ENCODE measurements around the gene TOMM20. TPM values are rescaled to one million over a fixed set of nuclear protein-coding genes. Genes with fewer than 3 reads are reported as not detected.

The TOMM20 gene
- total and polyA plus RNA-seq, 2 of the 8 experiments (the other 6 are each of a cell fraction or from before 2014, with no cell fraction given) = 71.4 to 168 TPM

DNA sequence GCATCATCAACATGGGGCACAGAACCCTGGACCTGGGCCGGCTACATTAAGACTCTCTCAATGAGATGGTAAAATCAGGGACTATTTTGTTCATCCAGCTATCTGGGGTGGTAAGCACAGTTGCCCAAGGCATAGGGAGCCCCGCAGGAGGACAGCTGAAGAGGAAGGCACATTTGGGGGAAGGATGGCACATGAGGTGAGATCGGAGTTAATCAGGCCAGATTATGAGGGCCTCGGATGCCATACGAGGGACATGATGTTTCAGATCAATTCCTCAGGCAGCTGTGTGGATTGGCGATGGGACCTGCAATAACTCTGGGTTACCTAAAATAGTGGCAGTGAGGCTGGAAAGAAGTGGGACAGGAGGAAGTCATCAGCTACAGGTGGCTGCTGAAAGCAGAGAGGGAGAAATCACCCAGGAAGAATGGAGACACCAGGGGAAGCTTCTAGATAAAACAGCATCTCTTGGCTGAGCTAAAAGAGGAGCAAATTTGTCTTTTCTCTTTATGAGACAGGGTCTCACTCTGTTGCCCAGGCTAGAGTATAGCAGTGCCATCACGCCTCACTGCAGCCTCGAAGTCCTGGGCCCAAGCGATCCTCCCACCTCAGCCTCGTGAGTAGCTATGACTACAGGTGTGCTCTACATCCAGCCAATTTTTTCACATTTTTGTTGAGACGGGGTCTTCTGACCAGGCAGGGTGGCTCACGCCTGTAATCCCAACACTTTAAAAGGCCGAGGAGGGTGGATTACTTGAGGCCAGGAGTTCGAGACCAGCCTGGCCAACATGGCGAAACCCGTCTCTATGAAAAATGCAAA lies 21.1 kb downstream of the TOMM20 start:
- Histone ChIP-seq H2AK5ac (ENCODE audit: low read depth, low read length) (no peak overlapping the region), H3K4ac (replicated peaks; ENCODE audit: insufficient read length, low read depth, low read length) (no peak overlapping the region), H3K79me1 (ENCODE audit: low read depth, low read length) (no peaks in the 10 kb centered on the region), H4K91ac (replicated peaks; ENCODE audit: insufficient read length, low read length) (no peak overlapping the region), H4K8ac (ENCODE audit: extremely low read depth, insufficient read depth, low read length) (no peak overlapping the region), H3K36me3 (ENCODE audit: control insufficient read depth in 2 of 4, insufficient read depth in 4 of 4, low read length in 3 of 4) (peaks cover 11 to 46% (median 35%) of the 10 kb centered on the region in 4 experiments), H4K5ac (ENCODE audit: insufficient read length, low read depth, low read length) (no peak overlapping the region), H3K4me1 (replicated peaks in 1 of 4; ENCODE audit: control insufficient read depth in 3 of 4, insufficient read depth in 4 of 4, low read length in 3 of 4) (peaks cover 0 to 3% (median 0%) of the 10 kb centered on the region in 4 experiments; a peak in 3 of 7 replicates), H3K56ac (replicated peaks; ENCODE audit: insufficient read length, low read depth, low read length) (no peak overlapping the region), H2BK20ac (ENCODE audit: low read length) (no peak overlapping the region), H3K18ac (ENCODE audit: extremely low read depth, low read length) (no peak overlapping the region), H4K20me1 (replicated peaks in 1 of 2; ENCODE audit: control insufficient read depth in 1 of 2, insufficient read depth in 2 of 2, low read length in 2 of 2) (peaks cover 0 to 4% of the 10 kb centered on the region in 2 experiments), H3K14ac (ENCODE audit: insufficient read length) (no peak overlapping the region), H2BK15ac (ENCODE audit: low read length) (no peak overlapping the region), H3K4me3 (ENCODE audit: extremely low read depth in 1 of 4, insufficient read depth in 2 of 4, low read depth in 3 of 4, low read length in 4 of 4) (no peak overlapping the region), H3K27me3 (replicated peaks in 1 of 4; ENCODE audit: control insufficient read depth in 3 of 4, extremely low read depth in 1 of 4, insufficient read depth in 3 of 4, low read length in 3 of 4) (no peaks in the 10 kb centered on the region), H3K9me3 (ENCODE audit: insufficient read depth in 2 of 2, low read depth in 1 of 2, low read length in 1 of 2) (no peaks in the 10 kb centered on the region), H2BK12ac (ENCODE audit: low read depth, low read length) (no peak overlapping the region), H2AFZ (ENCODE audit: low read length) (no peak overlapping the region), H3K9ac (replicated peaks in 1 of 4; ENCODE audit: extremely low read depth in 1 of 4, low read depth in 3 of 4, low read length in 3 of 4) (no peak overlapping the region), H3K4me2 (ENCODE audit: insufficient read depth in 1 of 2, low read depth in 2 of 2, low read length in 2 of 2) (no peak overlapping the region), H2BK120ac (replicated peaks; ENCODE audit: low read depth, low read length) (no peak overlapping the region), H3K27ac (ENCODE audit: low read depth, low read length) (no peak overlapping the region), H2BK5ac (ENCODE audit: low read depth, low read length) (no peak overlapping the region), H3K79me2 (ENCODE audit: control insufficient read depth in 1 of 2, insufficient read depth in 2 of 2, low read length in 2 of 2) (peaks cover 0 to 3% of the 10 kb centered on the region in 2 experiments; a peak in 1 of 4 replicates), H3K23me2 (ENCODE audit: low read depth, low read length) (no peaks in the 10 kb centered on the region; the same call in 1 of the 2 replicates), H3K23ac (ENCODE audit: insufficient read length) (no peak overlapping the region)
- ChIA-PET POLR2A (ENCODE audit: partially characterized antibody) (interaction anchor here (0.7 to 7.8 kb wide), 6 partner anchors 12 to 43 kb away, joined by 3 to 83 read pairs (median 4); partner anchors contain the start of gene TOMM20), CTCF (ENCODE audit: partially characterized antibody) (interaction anchor here (0.6 to 7.3 kb wide), 8 partner anchors 14 to 397 kb away, joined by 3 to 68 read pairs (median 3); partner anchors contain the start of gene B3GALNT2)
- TF ChIP-seq FOSL1 (IDR thresholded peaks at IDR 0.05; ENCODE audit: insufficient read depth, low read depth, low read length) (no peak), TEAD4 (IDR thresholded peaks at IDR 0.05; ENCODE audit: low read depth, low read length) (no peak), POLR2A (IDR thresholded peaks at IDR 0.05; ENCODE audit: control extremely low read depth in 1 of 2, low read depth in 2 of 2, low read length in 2 of 2) (peak in 1 of 2 experiments; percentile 20; a peak in 2 of 3 replicates), BCL11A (IDR thresholded peaks at IDR 0.05; ENCODE audit: low read depth in 2 of 2, low read length in 2 of 2) (no peak), KDM1A (IDR thresholded peaks at IDR 0.05; ENCODE audit: borderline replicate concordance, low read length) (0 out of 2 replicates have a peak, but pooled peaks have one; percentile 15), RBBP5 (IDR thresholded peaks at IDR 0.05; ENCODE audit: borderline replicate concordance, low read depth, low read length) (no peak), POLR2AphosphoS5 (IDR thresholded peaks at IDR 0.05; ENCODE audit: low read depth, low read length) (peak; percentile 62)
- FAIRE-seq (no peak), DNase-seq (ENCODE audit: low read depth in 1 of 2, low spot score in 2 of 2) (peak in 1 of 2 experiments; percentile 45)
- 93% methylated on average over 16 of the region's 16 CpGs; no CpG with 5 or more reads in 1 of the 2 experiments for whole genome bisulfite sequencing, 2 experiments (ENCODE audit: extremely low coverage in 1 of 2, insufficient coverage in 1 of 2, insufficient read length in 1 of 2, insufficient replicate concordance in 2 of 2, low coverage in 1 of 2, low lambda C conversion rate in 2 of 2, missing lambda C conversion rate in 1 of 2)

Measured in H1 (cell line).